Cardiac fibroblast (primary cell): ENCODE measurements around the gene CDYL.
A peak's percentile ranks its signal among the peaks of the same experiment; 100 is the strongest.

Source experiments
- DNase-seq, 2 donors: peaks; one replicate each; pipeline versions ENCODE4 v3.0.0 to v3.0.0-alpha.2; 2010; ENCODE audit warnings: low read depth in 2 of 2
- H3K4me3 ChIP-seq, 2 donors: replicated peaks in 1 of 2; 1 replicate in 1 of 2; 2 replicates in 1 of 2; pipeline ENCODE4 v1.5.1; 2011; ENCODE audit warnings: low read depth in 2 of 2, low read length in 2 of 2, mild to moderate bottlenecking in 2 of 2, moderate library complexity in 1 of 2
- CTCF ChIP-seq: IDR thresholded peaks from one replicate; pipeline ENCODE4 v1.5.1; 2011; ENCODE audit warnings: low read depth, mild to moderate bottlenecking, low read length, inconsistent platforms

Gene CDYL

GRCh38 chr6:4931530-4932227, 155.5 kb downstream of the CDYL start:
- no peak overlapping the region for H3K4me3 ChIP-seq
- TF ChIP-seq CTCF, result no peak
- peak in 1 of 2 donors; percentile 28 for DNase-seq

- no peak for DNase-seq
- TF ChIP-seq CTCF, result no peak
- no peak overlapping the region for H3K4me3 ChIP-seq
These were observed 156.2 kb downstream of the CDYL start for GRCh38 chr6:4932228-4932903.

- TF ChIP-seq CTCF, result no peak
- DNase-seq, result no peak
- H3K4me3 ChIP-seq, result no peak overlapping the region
These were observed 159.3 kb downstream of the CDYL start for GRCh38 chr6:4935486-4935885.

GRCh38 chr6:4935975-4936680, 159.9 kb downstream of the CDYL start:
- DNase-seq, result no peak
- TF ChIP-seq CTCF, result no peak
- H3K4me3 ChIP-seq, result no peak overlapping the region

GRCh38 chr6:4936681-4937041, 160.5 kb downstream of the CDYL start:
- DNase-seq, result peak; percentile 77 to 79
- peak; percentile 60 for TF ChIP-seq CTCF
- no peak overlapping the region for H3K4me3 ChIP-seq

- TF ChIP-seq CTCF, result no peak
- no peak for DNase-seq
- H3K4me3 ChIP-seq, result no peak overlapping the region
These were observed 161.2 kb downstream of the CDYL start for GRCh38 chr6:4937414-4937813.
